ENCODE data around the gene CYP4F3.

DNA sequence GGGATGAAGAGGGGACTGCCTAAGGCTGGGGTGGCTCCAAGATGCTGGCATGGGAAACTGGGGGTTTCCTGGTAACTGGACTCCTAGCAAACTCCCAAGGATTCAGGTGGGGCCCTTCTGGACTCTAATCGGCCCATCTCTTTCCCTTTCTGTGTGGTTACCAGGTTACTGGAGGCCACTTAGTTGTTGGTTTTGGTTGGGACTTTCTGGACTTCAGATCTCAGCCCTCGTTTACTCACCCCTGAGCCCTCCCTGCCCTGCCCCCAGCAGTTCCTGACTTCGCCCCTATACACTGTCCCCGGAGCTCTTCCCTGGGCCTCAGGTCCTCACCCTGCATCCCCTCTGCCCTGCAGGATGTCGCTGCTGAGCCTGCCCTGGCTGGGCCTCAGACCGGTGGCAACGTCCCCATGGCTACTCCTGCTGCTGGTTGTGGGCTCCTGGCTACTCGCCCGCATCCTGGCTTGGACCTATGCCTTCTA is 32.5 kb downstream of the CYP4F3 start:
- TF ChIP-seq, protein P1, sequence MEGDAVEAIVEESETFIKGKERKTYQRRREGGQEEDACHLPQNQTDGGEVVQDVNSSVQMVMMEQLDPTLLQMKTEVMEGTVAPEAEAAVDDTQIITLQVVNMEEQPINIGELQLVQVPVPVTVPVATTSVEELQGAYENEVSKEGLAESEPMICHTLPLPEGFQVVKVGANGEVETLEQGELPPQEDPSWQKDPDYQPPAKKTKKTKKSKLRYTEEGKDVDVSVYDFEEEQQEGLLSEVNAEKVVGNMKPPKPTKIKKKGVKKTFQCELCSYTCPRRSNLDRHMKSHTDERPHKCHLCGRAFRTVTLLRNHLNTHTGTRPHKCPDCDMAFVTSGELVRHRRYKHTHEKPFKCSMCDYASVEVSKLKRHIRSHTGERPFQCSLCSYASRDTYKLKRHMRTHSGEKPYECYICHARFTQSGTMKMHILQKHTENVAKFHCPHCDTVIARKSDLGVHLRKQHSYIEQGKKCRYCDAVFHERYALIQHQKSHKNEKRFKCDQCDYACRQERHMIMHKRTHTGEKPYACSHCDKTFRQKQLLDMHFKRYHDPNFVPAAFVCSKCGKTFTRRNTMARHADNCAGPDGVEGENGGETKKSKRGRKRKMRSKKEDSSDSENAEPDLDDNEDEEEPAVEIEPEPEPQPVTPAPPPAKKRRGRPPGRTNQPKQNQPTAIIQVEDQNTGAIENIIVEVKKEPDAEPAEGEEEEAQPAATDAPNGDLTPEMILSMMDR (IDR thresholded peaks at IDR 0.05 in 4 of 5, conservative IDR thresholded peaks at IDR 0.05 in 1 of 5), result no peak
- TF ChIP-seq POLR2A (IDR thresholded peaks at IDR 0.05), result no peak
